Psoas muscle (tissue), 8 donors: ENCODE data around the gene OAS1. TPM values are rescaled to one million over a fixed set of nuclear protein-coding genes. Genes with fewer than 3 reads are reported as not detected.

Experiments
- ATAC-seq, 4 donors: fragments of 200-7000 bp; cut with Tn5 transposase; one replicate each; pipeline ENCODE4 v1.9.1; 2020; ENCODE audit warnings: moderate library complexity in 3 of 4, mild to moderate bottlenecking in 2 of 4
- DNase-seq, 2 donors: peaks; one replicate each; pipeline ENCODE4 v3.0.0-alpha.2; 2020
- H3K27ac ChIP-seq: fragments of 200-600 bp; one replicate; pipeline ENCODE4 v1.8.0; 2022
- H3K27me3 ChIP-seq, 3 donors: fragments of 200-600 bp in 1 of 3; one replicate each; pipeline versions ENCODE4 v1.6.1 to v1.8.0; 2013 to 2022; ENCODE audit warnings: low read length in 2 of 3, mild to moderate bottlenecking in 2 of 3, moderate library complexity in 1 of 3; ENCODE audit not compliant: insufficient read depth in 3 of 3
- H3K36me3 ChIP-seq, 2 donors: fragments of 200-600 bp in 1 of 2; one replicate each; pipeline versions ENCODE4 v1.6.1 to v1.8.0; 2013 to 2022; ENCODE audit warnings: low read depth in 1 of 2, mild to moderate bottlenecking in 1 of 2, moderate library complexity in 1 of 2; ENCODE audit not compliant: insufficient read depth in 1 of 2
- H3K4me1 ChIP-seq: fragments of 200-600 bp; one replicate; pipeline ENCODE4 v1.8.0; 2022
- H3K4me3 ChIP-seq: fragments of 200-600 bp; one replicate; pipeline ENCODE4 v1.8.0; 2022; ENCODE audit warnings: mild to moderate bottlenecking
- H3K9me3 ChIP-seq: fragments of 200-600 bp; one replicate; pipeline ENCODE4 v1.8.0; 2022
- CTCF ChIP-seq: fragments of 200-600 bp; IDR thresholded peaks from one replicate; pipeline ENCODE4 v1.8.0; 2022; ENCODE audit warnings: antibody characterized with exemption
- WGBS, 3 donors: extraction: QIAGEN DNeasy Blood & Tissue Kit; methylation state at CpG; one replicate each; pipeline versions ENCODE4 v1.1.6 to v1.1.7; 2013; 5-methylcytosine and 5-hydroxymethylcytosine counted together
- intact Hi-C, 2 donors: fragments of 100-400 bp; cut with DNase I; formaldehyde crosslinking; loops; one replicate each; pipeline versions ENCODE4 v1.11.0 to v1.14.2; 2022
- polyA plus RNA-seq, 3 donors: library from polyadenylated mRNA; stranded (reverse); fragments of 200-250 nt; gene quantifications; one replicate each; pipeline ENCODE4 v1.2.3, GENCODE V29; 2013
- total RNA-seq, 4 donors: library from RNA; stranded (reverse); fragmentation: NEBNext Ultra II Directional in 2 of 4; extraction: Animal tissue kit (Norgen Biotek cat#: 25700) in 2 of 4; gene quantifications; one replicate each; pipeline versions ENCODE4 v1.2.1 to v1.2.4, GENCODE V29; 2021 to 2023
- donor health status: healthy with polysubstance abuse.
- donor health status: DM: no; HTN: no; CAD: no; lungs with moderate emphysema.
- donor health status: Bipolar disorder and iron deficiency.
- donor health status: healthy.
- donor health status: DM: yes; HTN: yes; CAD: no.
- donor health status: DM: no; HTN: no; CAD: no.
- donor health status: DM: no; HTN: no; CAD: no.
- donor health status: DM: yes; HTN: yes; CAD: no.

Gene OAS1
- total and polyA plus RNA-seq, 7 donors = 0.45 to 3.7 (median 2.2) TPM

- Histone ChIP-seq H3K27me3 (peaks cover 0 to 6% (median 0%) of the 10 kb centered on the region in 3 donors), H3K9me3 (no peaks in the 10 kb centered on the region), H3K4me3 (no peak overlapping the region), H3K36me3 (no peaks in the 10 kb centered on the region), H3K27ac (no peak overlapping the region), H3K4me1 (no peaks in the 10 kb centered on the region)
- no peak for DNase-seq
- TF ChIP-seq CTCF = no peak
- ATAC-seq = no peak
- intact Hi-C loops = no loop called here
- WGBS, 3 donors = 58% methylated on average over 11 of the region's 11 CpGs
Measured at GRCh38 chr12:112862636-112863290, 44.0 kb upstream of the OAS1 start.

- intact Hi-C loops = no loop called here
Measured at GRCh38 chr12:112868459-112869041, 38.2 kb upstream of the OAS1 start.

GRCh38 chr12:112869091-112869490, 37.7 kb upstream of the OAS1 start:
- TF ChIP-seq CTCF = no peak
- Histone ChIP-seq H3K9me3 (no peaks in the 10 kb centered on the region), H3K36me3 (no peaks in the 10 kb centered on the region), H3K27ac (no peak overlapping the region), H3K4me3 (no peak overlapping the region), H3K27me3 (no peaks in the 10 kb centered on the region), H3K4me1 (no peaks in the 10 kb centered on the region)
- DNase-seq (no peak), ATAC-seq (no peak)
- intact Hi-C loops = no loop called here
- 75 to 87% (median 86%) methylated on average over 2 of the region's 2 CpGs for WGBS, 3 donors

More at GRCh38 chr12:112868459-112869041, 38.2 kb upstream of the OAS1 start:
- Histone ChIP-seq H3K9me3 (no peaks in the 10 kb centered on the region), H3K4me3 (no peak overlapping the region), H3K27me3 (no peaks in the 10 kb centered on the region), H3K36me3 (no peaks in the 10 kb centered on the region), H3K4me1 (no peaks in the 10 kb centered on the region), H3K27ac (no peak overlapping the region)
- no peak for TF ChIP-seq CTCF
- 44 to 64% (median 51%) methylated on average over 5 of the region's 5 CpGs for WGBS, 3 donors
- no peak for DNase-seq
- no peak for ATAC-seq

GRCh38 chr12:112869778-112870177, 37.0 kb upstream of the OAS1 start:
- H3K27ac ChIP-seq = no peak overlapping the region
- intact Hi-C loops = no loop called here
- WGBS, 3 donors = 70 to 75% (median 74%) methylated on average over 12 of the region's 12 CpGs
- no peaks in the 10 kb centered on the region for H3K27me3 ChIP-seq
- TF ChIP-seq CTCF = no peak
- H3K4me3 ChIP-seq = no peak overlapping the region
- ATAC-seq (no peak), DNase-seq (no peak)
- H3K4me1 ChIP-seq = no peaks in the 10 kb centered on the region
- no peaks in the 10 kb centered on the region for H3K9me3 ChIP-seq
- H3K36me3 ChIP-seq = no peaks in the 10 kb centered on the region
